Stimulated activated CD4-positive, alpha-beta T cell treated with anti-CD3 and anti-CD28 coated beads, Interleukin-1b, Interleukin-23, amount 100 ng/mL, for 48 hours (primary cell): ENCODE results near the gene ITIH1.

Experiments
- DNase-seq: peaks from one replicate; pipeline ENCODE4 v3.0.0-alpha.2; 2020

The ITIH1 gene

DNA sequence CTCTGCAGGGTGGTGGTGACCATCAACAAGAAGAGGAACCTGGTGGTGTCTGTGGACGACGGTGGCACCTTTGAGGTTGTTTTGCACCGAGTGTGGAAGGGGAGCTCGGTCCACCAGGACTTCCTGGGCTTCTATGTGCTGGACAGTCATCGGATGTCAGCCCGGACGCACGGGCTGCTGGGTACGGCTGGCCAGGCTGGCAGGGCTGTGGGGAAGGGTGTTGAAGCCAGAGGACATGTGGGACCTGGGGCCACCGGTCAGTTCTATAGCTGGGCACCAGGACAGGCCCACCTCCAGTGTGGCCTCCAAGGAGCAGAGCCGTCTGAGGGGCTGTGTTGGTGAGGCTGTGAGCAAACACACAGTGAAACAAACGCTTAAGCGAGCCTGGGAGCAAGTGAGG lies 13.3 kb downstream of the ITIH1 start:
- no peak for DNase-seq

DNA sequence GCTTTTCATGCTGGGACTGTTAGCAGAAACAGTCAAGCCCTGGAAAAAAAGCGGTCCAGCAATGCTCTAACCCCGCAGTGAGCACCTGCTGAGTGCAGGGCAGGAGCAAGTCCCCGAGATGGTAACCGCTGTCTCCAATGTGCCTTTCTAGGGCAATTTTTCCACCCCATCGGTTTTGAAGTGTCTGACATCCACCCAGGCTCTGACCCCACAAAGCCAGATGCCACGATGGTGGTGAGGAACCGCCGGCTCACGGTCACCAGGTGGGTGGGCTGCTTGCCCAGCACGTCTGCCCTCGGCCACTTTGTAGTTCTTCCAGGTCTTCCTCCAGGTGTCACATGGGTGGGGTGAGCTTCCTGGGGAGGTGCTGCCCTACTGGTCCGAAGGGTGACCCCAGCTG lies 14.0 kb downstream of the ITIH1 start:
- DNase-seq, result no peak

DNA sequence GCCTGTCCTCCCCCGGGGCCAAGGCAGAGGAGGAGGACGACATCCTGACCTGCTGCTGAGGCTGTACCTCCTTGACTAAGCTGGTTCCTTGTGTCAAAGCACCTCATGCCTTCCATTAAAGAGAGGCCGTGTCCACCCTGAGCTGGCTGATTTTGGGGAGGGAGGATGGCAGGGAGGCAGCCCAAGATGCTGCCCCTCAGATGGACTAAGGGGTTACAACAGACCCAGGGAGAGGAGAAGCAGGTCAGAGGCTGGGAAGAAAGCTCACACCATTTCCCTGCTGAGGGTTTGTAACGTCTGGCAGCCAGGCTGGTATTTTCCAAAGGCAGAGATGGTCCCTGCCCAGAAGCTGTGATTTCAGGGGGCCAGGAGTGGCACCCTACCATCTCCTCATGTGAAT lies 14.5 kb downstream of the ITIH1 start:
- DNase-seq, result no peak

DNA sequence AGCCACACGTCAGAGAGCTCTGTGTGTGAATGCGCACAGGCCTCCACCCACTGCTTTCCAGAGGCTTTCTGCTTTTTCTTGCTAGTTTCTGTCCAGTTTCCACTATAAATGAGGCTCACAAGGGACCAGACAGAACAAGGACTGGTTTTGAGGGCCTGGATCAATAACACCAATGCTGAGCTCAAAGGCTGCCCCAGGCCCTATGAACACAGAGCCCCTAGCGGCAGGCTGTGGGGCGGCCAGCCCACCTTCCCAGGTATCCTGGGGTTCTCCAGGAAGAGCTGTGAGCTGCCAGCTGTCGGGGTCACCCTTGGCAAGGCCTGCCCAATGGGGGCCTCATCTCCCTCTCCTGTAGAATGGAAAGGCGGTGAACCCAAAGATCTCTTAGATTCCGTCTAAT lies 15.0 kb downstream of the ITIH1 start:
- DNase-seq, result no peak

DNA sequence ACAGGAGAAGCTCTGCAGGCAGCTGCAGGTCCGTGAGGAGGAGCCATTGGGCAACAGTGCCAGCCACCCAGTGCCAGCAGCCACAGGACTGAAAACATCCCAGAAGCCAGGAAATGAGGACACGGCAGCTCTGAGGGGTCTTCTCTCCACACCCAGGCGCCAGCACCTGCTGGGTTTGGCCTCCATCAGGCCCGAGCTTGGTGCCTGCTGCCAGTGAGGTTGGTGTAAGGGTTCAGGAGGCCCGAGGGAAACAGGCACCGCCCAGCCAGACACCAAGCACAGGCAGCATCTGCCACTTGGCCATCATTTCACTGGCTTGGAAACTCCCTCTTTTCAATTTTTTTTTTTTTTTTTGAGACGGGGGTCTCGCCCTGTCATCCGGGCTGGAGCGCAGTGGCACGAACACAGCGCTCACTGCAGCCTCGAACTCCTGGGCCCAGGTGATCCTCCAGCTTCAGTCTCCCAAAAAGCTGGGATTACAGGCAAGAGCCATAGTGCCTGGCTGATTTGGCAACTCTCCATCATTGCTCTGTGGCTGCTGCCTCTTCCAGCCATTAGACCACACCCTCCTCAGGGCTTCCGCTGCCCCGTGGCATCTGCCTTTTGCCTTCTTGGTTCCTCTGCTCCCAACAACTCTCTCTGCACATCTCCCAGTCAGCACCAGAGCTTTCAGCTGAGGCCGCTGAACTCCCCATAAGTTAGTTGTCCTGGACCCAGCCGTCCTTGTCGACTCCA lies 15.7 kb downstream of the ITIH1 start:
- no peak for DNase-seq

DNA sequence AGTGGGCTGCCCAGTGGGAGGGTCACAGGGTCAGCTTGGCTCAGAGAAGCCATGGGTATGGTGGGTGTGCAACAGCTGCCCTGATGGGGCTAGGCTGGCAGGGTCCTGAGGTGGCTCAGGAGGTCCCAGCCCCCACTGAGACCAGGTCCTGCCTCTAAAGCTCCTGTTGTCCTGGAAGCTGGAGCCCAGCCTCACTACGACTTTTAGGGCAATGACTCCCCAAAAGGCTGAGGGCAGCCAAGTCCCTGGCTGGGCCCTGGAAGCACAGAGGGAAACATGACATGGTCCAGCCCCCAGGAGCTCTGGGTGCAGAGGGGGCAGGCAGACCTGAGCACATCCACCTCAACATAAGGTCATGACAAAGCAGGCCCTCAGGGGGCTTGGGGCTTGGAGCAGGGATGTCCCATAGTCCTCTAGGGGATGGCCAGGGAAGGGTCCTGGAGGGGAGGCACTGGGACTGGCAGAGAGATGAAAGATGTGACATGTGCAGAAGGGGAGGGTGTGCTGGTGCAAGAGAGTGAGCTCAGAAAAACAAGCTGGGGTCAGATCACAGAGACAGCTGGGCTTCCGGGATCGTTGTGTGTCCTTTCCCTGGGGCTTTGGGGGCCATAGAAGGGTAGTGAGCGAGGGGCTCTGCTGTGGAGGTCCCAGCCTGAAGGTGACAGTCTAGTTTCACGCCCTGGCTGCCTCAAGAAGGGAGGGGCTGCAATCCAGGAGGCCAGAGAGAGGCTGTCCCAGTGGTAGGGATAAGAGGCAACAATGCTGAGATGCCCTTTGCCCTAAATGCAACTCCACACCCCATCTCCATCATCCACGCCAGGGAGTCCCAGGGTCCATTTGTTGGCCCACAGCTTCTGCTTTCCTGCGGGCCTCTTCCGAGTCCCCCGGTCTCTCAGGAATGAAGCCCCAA lies 16.6 kb downstream of the ITIH1 start:
- DNase-seq, result no peak

DNA sequence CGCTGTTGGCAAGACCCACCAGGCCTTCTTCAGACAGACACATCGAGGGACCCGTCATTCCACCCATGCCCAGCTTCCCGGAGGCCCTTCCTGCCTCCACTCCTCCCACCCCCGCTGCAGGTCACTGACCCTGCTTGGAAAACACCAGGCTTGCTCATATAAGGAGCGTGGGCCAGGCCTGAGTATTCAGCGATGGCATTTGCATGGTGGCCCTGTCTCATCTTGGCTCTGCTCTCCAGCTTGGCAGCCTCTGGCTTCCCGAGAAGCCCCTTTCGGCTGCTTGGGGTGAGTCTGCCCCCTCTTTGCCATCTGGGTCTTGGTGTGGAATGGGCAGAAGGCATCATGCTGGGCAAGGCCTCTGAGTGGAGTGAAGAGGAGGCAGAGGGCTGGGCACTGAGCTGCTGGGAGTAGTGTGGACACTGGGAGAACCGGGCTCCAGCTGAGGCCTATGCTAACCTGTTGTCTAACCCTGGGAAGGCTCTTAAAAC lies 17.3 kb downstream of the ITIH1 start, which contains the start of gene ITIH3:
Gene ITIH3, plus strand, starts transcription at position 185 of the 488 bp plus-strand sequence. Its CDS starts 8 bp downstream, at position 193.
- no peak for DNase-seq

DNA sequence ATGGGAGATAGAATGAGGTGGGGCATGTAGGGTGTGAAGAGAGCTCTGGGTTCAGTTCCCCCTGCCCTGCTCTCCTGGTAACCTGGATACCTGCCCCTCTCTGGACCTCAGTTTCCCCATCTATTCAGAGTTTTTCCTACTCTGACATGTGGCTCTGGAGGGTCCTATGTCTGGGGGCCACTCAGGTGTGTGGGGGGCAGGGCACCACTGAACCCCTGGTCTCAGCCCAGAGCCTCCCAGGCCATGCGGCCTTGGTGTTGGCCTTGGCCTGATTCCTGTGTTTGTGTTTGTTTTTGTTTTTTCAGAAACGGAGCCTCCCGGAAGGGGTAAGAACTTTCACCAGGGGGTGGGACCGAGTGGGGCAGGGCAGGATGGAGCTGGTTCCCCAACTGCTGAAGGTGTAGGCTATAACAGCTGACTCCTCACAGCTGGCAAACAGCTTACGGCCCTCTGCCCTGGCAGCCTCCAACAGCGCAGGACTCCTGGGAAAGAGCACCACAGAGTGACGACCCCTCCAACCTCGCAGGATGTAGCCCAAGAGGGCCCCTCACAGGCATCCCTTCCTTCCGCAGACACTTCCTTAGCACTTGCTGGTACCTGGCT lies 18.0 kb downstream of the ITIH1 start:
- DNase-seq, result no peak

DNA sequence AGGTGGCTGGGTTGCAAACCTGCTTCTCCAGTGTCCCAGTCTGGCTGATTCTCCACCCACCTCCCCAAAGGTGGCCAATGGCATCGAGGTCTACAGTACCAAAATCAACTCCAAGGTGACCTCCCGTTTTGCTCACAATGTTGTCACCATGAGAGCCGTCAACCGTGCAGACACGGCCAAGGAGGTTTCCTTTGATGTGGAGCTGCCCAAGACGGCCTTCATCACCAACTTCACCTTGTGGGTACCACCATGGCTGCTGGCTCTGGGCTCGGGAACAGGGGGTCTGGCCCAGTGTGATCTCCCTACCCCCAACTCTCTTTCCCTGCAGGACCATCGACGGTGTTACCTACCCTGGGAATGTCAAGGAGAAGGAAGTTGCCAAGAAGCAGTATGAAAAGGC lies 19.0 kb downstream of the ITIH1 start:
- no peak for DNase-seq

DNA sequence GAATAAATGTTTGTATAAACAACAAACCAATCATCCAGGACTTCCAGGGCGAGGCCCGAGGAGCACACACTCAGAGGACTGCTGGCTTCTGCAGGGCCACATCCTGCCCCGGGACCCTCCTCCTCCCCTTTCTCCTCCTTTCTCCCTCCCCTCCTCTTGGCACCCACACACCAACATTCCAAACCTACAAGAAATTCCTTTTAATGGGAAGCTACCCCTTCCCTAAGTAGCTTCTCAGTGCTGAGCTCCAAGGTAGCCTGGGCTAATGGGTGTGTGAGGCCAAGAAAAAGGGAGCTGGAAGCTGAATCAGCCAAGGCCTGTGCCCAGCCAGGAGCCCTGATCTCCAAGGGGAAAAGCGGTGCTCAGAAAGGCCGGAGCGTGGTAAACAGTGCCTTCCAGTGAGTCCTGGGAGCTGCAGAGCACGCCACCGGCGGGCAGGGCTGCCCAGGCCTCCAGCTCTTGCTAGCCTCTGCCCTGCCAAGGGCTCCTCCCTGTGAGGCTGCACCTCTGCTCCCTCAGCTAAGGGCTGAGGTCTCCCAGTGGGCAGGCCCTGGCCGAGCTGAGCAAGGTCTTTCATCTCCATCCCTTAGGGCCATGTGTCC lies 21.1 kb downstream of the ITIH1 start:
- no peak for DNase-seq

DNA sequence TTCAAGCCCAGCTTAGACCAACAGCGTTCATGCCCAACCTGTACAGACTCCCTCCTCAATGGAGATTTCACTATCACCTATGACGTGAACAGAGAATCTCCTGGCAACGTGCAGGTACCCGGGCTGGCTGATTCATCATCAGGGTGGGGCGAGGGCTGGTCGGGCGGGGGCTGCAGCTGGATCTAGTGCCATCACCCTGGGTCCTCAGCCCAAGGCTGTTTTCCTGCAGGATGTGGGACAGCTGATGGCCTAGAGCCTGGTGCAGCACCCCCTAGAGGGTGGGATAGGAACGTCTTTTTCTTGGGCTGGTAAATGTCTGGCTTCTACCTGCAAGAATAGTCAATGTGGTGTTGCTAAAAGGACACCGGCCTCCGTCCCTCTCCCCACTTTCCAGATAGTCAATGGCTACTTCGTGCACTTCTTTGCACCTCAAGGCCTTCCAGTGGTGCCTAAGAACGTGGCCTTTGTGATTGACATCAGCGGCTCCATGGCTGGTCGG lies 21.6 kb downstream of the ITIH1 start:
- DNase-seq, result no peak

DNA sequence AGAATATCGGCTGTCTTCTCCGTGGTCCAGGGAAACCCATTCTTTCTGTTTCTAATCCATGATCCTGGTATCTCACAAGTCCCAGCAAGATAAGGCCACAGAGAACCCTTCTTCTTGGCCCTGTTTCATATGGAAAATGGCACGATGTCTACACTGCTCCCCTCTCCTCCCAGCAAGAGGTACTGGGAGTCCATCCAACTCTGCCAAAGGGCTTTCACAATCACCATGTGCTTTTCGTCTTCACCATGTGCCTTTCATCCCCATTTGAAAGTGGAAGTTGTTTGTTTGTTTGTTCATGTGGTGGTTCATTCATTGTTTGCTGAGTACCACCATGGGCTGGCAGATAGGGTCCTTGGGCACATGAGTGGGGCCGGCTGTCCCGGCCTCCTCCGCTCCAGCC lies 22.7 kb downstream of the ITIH1 start:
- no peak for DNase-seq

DNA sequence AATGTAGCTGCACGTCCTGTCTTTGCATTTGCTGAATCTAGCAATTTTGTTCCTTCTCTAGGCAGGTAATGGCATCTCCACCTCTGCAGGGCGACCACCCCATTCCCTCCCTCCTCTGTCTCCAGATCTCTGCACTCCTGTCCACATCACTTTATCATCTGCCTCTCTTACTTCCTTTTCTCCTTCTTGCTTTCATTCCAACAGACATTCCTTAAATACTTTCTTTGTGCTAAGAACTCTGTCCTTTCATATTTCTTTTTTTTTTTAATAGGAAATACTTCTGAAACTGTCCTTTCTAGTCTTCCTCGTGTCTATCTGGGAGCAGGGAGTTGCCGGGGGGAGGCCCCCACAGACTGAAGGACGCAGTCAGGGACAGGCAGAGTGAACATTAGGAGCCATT lies 24.4 kb downstream of the ITIH1 start:
- no peak for DNase-seq

DNA sequence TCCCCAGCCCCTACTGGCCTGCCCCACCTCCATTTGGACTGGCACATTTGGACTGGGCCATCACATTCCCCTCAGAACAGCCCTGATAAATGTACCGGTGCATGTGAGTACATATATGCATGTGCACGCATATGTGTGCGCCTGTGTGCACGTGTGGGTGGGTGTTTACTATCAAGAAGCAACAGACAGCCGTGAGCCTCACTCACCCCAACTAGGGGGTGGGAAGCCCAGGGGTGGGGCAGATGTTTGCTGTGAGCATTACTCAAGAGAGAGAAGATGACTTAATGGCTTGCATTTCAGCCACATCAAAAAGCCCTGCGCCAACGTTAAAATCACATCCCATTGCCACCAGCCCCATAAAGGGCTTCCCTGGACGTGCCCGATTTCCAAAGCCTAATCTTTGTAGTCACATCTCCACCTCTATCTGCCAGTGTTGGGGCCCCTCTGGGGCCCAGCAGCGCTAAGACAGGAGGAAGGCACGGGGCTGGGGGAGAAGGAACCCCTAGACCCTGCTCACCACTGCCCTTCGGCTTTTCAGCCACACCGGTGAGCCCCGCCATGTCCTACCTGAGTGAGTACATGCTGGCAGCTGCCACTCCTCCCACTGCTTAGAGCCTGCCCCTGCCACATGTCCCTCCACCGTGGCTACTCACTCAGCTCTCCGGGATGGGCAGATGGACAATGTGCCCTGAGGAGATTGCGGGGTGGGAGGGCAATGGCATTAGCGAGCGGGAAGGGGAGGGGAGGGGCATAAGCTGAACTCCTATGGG lies 28.1 kb downstream of the ITIH1 start:
- no peak for DNase-seq

DNA sequence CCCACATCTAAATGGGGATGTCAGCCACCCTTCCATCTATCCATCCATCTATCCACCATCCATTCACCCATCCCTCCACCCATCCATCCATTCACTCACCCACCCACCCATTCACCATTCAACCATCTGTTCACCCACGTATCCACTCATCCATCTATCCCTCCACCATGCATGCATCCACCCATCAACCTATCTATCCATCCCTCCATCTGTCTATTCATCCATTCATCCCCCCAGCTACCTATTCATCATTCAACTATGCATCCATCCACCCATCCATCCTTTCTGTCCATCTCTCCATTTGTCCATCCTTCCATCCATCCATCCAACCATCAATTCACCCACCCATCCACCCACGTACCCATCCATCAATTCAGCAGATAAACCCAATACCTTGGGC lies 31.8 kb downstream of the ITIH1 start:
- no peak for DNase-seq

DNA sequence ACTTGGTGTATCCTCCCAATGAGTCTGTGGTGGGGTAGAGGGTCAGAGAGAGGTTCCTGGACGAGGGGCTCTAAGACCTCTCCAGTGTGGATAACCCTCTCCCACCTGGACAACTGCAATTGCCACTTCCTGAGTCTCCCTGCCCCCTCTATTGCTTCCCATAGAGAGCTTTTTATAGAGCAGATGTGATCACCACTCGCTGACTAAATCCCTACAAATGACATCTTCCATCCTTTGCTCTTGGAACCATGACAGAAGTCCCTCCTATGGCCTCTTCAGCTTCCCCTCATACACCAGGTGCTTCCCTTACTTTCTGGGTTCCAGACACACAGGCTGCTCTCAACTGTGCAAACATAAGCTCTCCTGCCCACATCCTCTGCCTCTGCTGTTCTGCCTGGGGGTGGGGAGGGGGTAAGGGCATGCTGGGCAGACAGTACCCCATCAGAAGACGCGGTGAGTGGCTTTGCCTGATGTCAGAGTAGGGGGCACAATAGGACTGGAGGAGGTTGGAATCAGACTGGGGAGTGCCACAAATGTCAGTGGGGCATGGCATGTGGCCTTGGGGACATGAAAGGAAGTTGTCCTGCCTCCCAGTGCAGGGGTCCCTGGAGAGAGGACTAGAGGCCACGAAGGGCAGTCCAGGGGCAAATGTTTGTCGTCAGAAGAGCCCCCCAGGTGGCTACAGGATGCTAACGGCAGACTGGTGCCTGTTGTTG lies 32.4 kb downstream of the ITIH1 start:
- no peak for DNase-seq

DNA sequence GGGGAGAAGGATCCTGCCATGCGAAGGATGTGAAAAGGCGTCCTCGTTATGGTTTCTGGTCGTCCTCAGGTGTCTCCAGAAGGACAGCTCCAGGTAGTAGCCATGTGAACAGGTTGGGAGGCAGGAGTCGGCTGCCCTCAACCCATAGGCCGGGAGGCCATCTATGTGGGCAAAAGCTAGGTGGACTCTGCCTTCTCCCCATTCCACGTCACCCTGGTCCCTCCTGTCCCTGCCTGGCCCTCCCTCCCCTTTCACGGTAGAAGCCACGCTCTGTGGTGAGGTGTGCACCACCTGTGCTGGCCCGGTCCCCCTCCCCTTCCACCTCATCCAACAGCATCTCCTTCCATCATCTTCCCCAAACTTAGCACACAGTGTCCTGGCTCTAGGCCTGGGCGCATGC lies 33.5 kb downstream of the ITIH1 start:
- DNase-seq, result no peak

DNA sequence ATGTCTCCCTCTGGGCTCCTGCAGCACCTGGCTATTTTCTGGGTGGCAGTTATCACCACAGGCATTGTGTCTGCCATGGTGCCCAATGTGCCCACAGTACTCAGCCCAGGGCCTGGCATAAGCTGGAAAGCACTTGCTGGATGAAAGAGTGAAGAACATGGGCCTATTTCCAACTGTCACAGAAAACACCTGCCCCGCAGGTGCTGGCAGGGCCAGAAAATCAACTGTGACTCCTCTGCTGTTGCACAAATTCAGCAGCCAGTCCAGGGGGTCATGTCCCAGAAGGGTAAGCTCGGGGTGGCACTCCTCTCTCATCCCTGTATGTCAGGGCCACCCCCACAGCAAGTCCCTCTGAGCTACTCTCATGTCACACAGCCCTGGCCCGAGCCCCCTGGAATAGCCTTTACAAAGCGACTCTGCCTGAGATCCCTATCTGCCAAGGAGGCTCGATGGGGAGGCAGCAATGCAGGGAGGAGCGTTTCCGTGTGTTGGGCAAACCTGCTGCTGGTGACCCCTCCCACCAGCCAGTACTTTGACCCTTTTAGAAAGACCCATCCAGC lies 34.1 kb downstream of the ITIH1 start:
- no peak for DNase-seq

DNA sequence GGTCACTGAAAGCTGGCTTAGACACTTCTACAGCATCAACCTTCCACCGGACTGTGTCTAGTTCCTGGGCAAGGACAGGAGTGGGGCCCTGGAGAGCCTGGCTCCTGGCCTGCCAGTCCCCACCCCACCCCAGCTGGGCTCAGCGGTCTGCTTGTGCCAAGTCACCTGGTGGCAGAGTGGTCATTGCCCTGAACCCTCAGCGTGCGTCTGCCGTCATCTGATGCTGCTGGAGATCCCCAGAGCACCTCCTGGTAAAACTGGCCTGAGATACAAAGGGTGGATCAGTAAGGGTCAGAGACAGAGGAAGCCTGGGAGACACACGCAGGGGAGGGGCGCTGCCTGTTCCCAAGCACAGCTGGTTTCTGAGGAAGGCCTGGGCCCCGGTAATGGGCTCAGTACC lies 36.4 kb downstream of the ITIH1 start:
- no peak for DNase-seq

DNA sequence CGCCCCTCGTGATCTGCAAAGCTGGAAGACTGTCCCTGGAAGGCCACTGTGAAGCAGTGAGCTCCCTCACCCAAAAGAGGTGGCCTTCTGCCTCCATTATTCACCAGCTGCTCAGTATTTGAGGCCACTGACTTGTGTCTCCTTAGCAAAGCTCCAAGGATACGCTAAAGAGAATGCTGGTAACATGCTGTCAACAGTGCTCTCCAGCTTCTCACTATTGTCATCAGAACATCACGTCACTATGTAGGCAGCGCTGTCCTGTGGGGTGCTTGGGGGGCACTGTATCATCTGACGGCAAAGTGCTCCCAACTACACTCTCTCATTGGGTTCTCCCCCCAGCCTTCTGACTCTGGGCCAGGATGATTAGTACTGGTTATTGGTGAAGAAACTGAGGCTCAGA lies 38.8 kb downstream of the ITIH1 start:
- DNase-seq, result no peak

DNA sequence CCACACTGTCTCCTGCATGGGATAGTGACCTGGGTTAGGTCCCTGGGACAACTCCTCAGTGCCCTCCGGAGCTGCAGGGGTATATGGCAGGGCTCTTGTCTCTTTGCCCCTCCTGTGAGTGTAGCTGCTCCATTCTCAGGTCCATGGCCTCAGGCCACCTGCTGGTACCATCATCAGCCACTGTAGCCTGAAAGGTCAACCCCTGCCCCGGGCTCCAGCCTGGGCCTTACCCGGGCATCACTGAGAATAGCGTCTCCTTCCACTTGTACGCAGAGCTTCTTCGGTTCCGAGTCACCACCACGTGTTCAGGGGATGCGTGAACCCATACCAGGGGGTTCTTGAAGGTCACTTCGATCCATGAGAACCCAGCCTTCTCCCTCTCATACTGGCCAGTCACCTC lies 39.3 kb downstream of the ITIH1 start:
- no peak for DNase-seq
